GM03348 (cell line): ENCODE data around the gene PPP5C.
"Not testable (repeated sequence)": the region's sequence is repeated elsewhere in the genome, so short reads cannot be mapped to it uniquely, and the experiment has no call there.

ENCODE experiments used
- DNase-seq: peaks from one replicate; pipeline ENCODE4 v3.0.0; 2012; ENCODE audit warnings: low spot score

The PPP5C gene

GRCh38 chr19:46346821-46347571 is at the start of gene PPP5C:
PPP5C (plus strand) TSS chr19:46347087; CDS start chr19:46347097, 10 bp downstream.
- DNase-seq, result peak; percentile 100

- no peak for DNase-seq
Observed at GRCh38 chr19:46297700-46298478, 49.0 kb upstream of the PPP5C start.

DNA sequence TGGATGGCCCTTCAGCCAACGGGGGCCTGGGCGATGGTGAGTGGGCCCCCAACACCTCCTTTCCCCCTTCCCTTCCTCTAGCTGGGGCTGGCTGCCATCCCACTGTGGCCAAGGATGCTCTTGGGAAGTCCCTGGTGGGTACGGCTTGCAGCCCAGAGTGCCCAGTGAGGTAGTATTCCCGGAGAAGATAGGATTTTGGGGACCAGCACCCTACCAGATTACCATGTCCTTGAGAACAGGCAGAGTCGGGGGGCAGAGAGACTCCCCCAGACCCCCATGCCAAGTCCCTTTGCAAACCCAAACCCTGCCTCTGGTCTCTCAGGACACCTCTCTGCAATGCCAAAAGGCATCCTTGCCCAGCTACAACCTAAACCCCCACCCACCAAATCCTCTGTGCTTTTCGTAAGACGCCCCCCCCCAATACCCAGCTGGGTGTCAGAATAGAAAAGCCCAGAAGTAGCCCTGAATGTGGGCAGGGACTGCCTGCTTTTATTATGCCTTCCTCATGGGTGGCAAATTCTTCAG is 48.3 kb upstream of the PPP5C start:
- DNase-seq, result no peak

GRCh38 chr19:46299004-46299509 is 47.8 kb upstream of the PPP5C start:
- peak; percentile 88 for DNase-seq

GRCh38 chr19:46299695-46300094 is 47.2 kb upstream of the PPP5C start:
- no peak for DNase-seq

DNA sequence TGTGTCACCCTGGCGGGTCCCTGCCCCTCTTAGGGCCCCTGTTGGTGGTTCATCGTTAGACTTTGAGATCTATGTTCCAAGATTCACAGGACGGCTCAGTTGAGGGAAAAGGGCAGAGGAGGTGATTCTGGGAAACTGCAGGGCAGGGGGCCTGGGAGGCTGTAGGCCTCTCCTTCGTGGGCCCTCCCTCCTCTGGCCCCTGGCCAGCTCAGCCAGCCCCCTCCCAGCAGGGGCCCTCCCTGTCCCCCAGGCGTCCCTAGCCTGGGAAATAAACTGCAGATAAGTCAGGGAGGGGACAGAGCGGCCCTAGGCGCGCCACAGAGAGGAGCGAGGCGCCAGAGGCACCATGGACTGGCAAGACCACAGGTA is 43.6 kb upstream of the PPP5C start:
- no peak for DNase-seq

- DNase-seq, result no peak
Observed at GRCh38 chr19:46303691-46304397, 43.0 kb upstream of the PPP5C start.

DNA sequence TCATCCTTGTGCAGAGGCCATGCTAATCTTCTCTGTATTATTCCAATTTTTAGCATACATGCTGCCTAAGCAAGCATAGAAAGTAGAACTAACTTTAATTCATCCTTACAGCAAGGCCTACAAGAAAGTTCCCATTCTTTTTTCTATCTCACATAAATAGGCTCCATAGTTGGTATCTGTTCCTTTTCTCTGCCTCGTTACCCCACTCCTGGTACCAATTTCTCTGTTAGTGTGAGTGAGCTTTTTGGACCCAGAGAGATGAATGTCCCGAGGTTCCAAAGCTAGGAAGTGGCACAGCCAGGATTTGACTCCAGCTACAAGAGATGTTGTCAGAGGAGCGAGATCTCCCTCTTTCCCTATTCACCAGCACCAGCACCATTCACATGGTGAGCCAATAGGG is 40.4 kb upstream of the PPP5C start:
- DNase-seq, result no peak

DNA sequence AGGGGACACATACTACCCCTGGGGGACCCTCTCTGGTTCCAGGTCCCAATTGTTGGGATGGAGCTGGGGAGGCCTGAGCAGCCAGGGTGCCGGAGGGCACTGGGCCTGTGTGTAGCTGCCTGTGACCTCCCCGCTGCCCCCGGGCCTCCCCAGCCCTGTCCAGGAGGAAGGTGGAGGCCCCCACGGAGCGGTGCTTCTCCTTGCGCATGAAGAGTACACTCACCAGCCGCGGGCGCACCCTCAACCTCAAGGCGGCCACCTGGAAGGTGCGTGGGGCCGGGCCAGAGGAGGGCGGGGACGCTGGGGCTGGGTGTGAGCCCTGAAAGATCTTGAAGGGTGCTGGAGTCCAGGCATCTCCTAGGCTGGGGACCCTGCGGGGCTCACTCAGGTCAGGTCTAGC is 38.4 kb upstream of the PPP5C start:
- DNase-seq, result no peak

DNA sequence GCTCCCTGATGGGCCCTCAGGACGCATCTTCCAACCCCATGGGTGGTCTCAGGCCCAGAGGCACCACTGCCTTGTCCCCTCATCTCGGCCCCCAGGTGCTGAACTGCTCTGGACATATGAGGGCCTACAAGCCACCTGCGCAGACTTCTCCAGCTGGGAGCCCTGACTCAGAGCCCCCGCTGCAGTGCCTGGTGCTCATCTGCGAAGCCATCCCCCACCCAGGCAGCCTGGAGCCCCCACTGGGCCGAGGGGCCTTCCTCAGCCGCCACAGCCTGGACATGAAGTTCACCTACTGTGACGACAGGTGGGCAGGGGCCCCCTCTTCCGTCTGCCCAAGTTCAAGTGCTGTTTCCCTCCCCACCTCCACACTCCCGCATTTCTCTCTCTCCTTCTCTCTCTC is 37.8 kb upstream of the PPP5C start:
- DNase-seq, result no peak

- DNase-seq, result no peak
Observed at GRCh38 chr19:46311444-46311843, 35.4 kb upstream of the PPP5C start.

DNA sequence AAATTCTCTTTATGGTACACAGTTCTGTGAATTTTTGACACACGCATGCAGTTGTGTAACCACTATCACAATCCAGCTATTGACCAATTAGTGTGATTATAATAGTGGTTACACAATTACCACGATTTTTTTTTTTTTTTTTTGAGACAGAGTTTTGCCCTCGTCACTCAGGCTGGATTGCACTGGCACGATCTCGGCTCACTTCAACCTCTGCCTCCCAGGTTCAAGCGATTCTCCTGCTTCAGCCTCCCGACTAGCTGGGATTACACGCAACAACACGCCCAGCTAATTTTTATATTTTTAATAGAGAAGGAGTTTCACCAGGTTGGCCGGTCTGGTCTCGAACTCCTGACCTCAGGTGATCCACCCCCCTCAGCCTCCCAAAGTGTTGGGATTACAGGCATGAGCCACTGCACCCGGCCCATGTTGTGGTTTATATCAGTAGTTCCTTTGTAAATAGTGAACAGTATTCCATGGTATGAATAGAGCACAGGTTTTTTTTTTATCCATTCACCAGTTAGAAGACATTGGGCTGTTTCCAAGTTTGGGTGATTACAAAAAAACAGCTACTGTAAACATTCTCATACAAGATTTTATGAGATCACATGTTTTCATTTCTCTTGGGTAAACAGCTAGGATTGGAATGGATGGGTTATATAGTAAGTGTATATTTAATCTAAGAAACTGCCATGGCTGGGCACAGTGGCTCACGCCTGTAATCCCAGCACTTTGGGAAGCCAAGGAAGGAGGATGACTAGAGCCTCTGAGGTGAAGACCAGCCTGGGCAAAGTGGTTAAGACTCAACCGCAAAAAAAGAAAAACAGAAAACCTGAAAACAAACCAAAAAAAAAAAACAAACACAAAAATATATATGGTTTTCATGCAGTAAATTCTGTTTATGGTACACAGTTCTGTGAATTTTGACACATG is 33.1 kb upstream of the PPP5C start:
- DNase-seq, result not testable (repeated sequence)

- no peak for DNase-seq
Observed at GRCh38 chr19:46317339-46317738, 29.5 kb upstream of the PPP5C start.

GRCh38 chr19:46319613-46320012 is 27.3 kb upstream of the PPP5C start:
- no peak for DNase-seq

- DNase-seq, result no peak
Observed at GRCh38 chr19:46320559-46320958, 26.3 kb upstream of the PPP5C start.

GRCh38 chr19:46321653-46322052 is 25.2 kb upstream of the PPP5C start:
- DNase-seq, result no peak

DNA sequence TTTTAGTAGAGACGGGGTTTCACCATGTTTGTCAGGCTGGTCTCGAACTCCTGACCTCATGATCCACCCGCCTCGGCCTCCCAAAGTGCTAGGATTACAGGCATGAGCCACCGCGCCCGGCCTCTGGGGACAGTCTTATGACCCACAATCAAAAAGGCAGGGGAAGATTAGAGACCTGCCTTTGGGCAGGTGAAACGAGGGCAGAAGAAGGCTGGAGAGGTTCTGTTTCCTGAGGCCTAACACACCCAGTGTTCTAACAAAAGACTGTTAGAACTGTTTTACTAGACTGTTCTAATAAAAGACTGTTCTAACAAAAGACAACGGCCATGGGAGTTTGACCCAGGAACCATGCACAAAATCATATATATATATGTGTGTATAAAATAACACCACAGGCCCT is 23.7 kb upstream of the PPP5C start:
- DNase-seq, result not testable (repeated sequence)

DNA sequence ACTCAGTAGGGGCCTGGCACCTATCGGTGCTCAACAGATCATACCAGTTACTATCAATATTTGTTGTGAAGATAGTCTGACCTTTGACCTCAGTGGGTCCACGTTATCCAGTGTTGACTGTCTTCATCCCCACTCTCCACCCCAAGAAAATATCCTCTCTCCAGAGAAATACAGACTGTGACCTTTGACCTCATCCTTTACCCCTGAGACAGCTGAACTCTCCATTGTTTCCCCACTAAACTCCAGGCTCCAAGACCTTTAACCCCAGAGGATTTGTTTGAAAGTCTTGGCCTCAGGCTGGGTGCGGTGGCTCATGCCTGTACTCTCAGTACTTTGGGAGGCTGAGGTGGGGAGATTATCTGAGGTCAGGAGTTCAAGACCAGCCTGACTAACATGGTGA is 22.6 kb upstream of the PPP5C start:
- DNase-seq, result no peak

DNA sequence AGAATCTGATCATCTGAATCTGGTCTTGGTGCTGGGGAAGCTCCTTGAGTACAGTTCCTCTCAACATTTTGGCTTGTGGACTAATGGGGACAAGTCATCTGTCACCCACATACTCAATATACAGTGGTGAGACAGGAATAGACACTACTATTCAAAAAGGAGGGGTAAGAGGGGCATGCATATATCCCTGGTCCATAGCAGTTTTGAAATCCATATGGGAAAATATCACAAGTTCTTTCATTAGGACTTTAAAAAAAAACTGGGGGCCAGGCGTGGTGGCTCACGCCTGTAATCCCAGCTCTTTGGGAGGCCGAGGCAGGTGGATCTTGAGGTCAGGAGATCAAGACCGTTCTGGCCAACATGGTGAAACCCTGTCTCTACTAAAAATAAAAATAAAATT is 20.3 kb upstream of the PPP5C start:
- no peak for DNase-seq

GRCh38 chr19:46328079-46328478 is 18.8 kb upstream of the PPP5C start:
- no peak for DNase-seq

DNA sequence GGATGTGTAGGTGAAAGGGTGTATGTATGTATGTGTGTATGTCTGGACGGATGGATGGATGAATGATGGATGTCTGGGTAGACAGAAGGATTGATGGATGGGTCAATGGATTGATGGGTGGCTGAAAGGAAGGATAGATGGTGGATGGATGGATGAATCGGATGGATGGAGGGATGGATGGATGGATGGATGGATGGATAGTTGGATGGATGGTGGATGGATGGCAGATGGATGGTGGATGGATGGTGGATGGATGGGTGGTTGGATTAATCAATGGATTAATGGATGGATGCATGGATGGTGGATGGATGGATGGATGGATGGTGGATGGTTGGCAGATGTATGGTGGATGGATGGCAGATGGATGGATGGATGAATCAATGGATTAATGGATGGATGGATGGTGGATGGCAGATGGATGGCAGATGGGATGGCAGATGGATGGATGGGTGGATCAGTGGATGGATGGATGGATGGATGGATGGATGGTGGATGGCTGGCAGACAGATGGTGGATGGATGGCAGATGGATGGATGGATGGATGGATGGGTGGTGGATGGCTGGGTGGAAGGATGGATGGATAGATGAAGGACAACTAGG is 16.5 kb upstream of the PPP5C start:
- DNase-seq, result no peak
